Pulmonary artery endothelial cell (primary cell): ENCODE measurements around the gene SHANK1. TPM values are rescaled to one million over a fixed set of nuclear protein-coding genes. Genes with fewer than 3 reads are reported as not detected.
"Not testable (repeated sequence)": the region's sequence is repeated elsewhere in the genome, so short reads cannot be mapped to it uniquely, and the experiment has no call there.

Experiments used
- DNase-seq: peaks from one replicate; pipeline ENCODE4 v3.0.0-alpha.2; 2011; ENCODE audit warnings: low read depth, low spot score
- total RNA-seq: library from RNA; depleted of rRNA; stranded (reverse); fragments of >200 nt; gene quantifications from 2 replicates; pipeline ENCODE4 v1.2.3, GENCODE V29; 2014

SHANK1 gene
- 0.26 and 0.63 TPM in 2 replicates for total RNA-seq

DNA sequence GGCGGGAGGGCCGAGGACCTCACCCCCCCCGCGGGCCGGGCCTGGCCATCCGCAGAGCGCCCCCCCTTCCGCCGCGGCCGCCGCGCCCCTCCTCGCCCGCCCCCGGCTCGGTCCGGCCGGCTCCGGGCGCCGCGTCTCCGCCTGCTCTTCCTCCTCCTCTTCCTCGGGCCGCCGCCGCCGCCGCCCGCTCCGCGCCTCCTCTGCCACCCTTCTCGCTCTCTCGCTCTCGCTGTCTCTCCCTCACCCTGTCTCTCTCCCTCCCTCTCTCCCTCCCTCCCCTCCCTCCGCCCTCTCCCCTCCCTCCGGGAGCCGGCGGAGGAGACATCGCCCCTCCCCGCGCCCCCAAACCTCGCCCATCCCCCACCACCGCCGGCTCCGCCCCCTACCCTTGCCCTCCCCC is at the start of gene SHANK1:
Gene SHANK1 (minus strand): TSS at position 237 of the 400 bp plus-strand sequence. CDS start 2,883 bp downstream, outside the sequence.
- no peak for DNase-seq

DNA sequence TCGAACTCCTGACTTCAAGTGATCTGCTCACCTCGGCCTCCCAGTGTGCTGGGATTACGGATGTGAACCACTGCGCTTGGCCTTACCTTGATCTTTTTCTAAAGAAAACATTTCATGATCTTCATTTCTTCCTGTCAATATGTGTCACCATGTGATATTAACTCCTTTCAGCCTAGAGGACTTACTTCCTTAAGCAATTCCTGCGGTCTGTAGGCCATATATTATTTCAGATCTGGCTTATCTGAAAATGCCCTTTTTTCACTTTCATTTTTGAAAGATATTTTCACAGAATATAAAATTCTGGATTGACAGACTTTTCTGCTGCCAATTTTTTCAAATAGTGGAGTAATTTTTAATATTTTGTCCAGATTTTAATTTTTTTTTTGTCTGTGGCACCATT is 48.7 kb upstream of the SHANK1 start:
- DNase-seq = no peak

DNA sequence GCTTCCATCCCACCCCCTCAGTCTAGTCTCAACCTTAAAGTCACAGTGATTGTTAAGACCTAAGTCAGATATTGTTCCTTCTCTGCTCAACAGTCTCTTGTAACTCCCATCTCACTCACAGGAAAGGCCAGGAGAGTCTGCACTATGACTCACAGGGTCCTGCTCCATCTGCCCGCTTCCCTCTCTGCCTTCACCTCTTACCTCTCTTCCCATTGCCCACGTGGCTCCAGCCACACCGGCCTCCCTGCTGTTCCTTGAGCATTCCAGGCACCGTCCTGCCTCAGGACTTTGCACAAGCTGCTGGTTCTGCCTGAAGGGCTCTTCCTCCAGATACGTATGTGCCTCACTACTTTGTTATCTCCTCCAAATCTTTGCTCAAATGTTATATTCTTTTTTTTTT is 47.7 kb upstream of the SHANK1 start:
- not testable (repeated sequence) for DNase-seq

DNA sequence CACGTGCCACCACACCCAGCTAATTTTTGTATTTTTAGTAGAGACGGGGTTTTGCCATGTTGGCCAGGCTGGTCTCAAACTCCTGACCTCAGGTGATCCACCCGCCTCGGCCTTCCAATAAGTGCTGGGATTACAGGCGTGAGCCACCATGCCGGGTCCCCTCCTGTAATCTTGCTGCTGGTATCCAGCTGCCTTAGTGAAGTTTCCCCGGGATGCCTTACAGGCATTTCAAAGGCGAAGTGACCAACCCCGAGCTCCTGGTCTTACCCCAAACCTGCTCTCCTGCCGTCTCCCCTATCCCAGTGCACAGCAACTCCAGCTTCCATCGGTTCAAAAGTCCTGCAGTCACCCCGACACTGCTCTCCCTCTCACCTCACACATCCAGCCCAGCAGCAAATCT is 47.1 kb upstream of the SHANK1 start:
- not testable (repeated sequence) for DNase-seq

DNA sequence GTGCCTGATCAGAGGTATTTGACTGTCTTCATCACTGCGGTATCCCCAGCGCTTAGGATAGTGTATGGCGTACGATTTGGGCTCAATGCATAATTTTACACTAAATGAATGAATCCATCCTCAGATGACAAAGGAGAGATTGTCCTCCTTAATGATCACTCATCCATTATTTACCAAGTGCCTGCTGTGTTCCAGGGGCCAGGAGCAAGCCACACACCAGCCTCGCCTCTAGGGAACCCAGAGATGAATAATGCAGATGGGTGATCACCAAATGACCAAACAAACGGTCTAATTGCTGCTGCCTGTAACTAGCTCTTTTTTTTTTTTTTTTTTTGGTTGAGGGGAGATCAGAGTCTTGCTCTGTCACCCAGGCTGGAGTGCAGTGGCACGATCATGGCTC is 44.8 kb upstream of the SHANK1 start:
- DNase-seq = no peak

DNA sequence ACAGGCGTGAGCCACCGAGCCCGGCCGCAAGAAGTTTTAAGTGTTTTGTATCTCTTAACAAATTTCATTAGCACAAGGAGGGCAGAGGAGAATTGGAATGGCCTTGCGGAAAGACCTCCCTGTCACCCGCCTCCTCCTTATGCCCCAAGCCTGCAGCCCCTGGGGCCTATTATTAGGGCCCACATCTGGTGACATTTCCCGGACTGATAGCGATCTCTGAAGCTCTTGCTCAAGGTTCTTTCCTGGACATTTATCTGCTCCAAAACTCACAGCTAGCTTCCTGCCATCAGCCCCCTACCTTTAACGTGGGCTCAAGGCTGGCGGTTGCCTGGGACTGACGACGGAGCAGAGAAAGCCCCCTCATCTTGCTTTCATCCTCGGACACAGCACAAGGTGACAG is 43.9 kb upstream of the SHANK1 start:
- not testable (repeated sequence) for DNase-seq

DNA sequence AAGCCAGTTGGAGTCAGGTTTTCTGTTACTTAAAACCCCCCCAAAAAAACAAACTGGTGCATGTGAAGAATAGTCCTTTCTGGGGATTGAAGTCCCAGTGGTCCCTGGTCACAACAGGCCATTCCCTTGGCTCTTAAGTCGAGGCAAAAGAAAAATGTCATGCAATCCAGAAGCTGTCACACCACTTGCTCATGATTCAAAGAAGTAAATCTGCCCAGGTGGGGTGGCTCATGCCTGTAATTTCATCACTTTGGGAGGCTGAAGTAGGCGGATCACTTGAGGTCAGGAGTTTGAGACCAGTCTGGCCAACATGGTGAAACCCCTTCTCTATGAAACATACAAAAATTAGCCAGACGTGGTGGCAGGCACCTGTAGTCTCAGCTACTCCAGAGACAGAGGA is 41.9 kb upstream of the SHANK1 start:
- DNase-seq = not testable (repeated sequence)

DNA sequence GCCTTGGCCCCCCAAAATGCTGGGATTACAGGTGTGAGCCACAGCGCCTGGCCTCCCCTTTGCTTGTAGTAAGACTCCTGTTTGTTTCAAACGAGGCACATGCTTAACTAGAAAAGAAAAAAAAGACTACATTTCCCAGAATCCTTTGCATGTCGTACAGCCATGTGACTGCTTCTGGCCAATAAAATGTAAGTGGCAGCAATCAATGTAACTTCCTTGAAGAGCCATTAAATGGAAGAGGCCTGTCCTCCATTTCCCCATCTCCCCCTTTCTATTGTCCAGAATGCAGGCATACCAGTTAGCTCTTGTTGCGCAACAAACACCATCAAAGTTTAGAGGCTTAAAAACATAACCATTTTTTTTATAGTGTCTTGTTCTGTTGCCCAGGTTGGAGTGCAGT is 40.3 kb upstream of the SHANK1 start:
- DNase-seq = no peak

DNA sequence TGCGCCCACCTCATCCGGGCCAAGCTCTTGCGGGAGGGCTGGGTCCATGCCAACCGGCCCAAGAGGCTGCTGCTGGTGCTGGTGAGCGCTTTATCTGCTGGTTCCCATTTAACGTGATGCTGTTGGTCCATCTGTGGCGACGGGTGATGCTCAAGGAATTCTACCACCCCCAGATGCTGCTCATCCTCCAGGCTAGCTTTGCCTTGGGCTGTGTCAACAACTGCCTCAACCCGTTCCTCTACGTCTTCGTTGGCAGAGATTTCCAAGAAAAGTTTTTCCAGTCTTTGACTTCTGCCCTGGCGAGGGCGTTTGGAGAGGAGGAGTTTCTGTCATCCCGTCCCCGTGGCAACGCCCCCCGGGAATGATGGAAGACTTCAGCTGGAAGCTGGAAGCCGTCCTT is 39.5 kb upstream of the SHANK1 start:
- not testable (repeated sequence) for DNase-seq

DNA sequence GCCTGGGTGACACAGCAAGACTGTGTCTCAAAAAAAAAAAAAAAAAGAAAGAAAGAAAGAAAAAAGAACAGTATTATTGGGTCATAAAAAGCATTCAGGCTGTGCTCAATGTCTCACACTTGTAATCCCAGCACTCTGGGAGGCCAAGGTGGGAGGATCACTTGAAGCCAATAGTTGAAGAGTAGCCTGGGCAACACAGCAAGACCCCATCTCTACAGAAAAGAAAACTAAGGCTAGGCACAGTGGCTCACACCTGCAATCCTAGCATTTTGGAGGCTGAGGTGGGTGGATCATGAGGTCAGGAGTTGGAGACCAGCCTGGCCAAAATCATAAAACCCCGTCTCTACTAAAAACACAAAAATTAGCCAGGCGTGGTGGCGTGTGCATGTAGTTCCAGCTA is 38.0 kb upstream of the SHANK1 start:
- not testable (repeated sequence) for DNase-seq

DNA sequence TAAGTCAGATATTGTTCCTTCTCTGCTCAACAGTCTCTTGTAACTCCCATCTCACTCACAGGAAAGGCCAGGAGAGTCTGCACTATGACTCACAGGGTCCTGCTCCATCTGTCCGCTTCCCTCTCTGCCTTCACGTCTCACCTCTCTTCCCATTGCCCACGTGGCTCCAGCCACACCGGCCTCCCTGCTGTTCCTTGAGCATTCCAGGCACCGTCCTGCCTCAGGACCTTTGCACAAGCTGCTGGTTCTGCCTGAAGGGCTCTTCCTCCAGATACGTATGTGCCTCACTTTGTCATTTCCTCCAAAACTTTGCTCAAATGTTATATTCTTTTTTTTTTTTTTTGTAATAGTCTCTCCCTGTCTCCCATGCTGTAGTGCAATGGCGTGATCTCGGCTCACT is 36.6 kb upstream of the SHANK1 start:
- not testable (repeated sequence) for DNase-seq

DNA sequence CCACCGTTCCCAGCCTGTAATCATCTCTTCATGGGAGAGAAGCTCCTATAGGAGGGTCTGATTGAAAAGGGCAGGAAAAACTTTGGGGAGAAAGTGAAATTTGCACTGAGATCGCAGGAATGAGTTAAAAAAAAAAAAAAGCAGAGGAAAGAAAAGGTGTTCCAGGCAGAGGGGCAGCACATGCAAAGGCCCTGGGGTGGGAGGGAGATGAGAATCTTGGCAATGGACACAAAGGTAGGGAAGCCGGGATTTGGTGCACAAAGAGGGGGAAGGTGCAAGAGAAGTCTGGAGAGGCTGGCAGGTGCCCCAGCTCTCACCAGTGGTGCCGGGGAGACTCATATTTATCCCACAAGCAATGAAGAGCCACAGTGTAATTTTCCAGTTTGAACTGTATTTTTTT is 34.3 kb upstream of the SHANK1 start:
- no peak for DNase-seq

DNA sequence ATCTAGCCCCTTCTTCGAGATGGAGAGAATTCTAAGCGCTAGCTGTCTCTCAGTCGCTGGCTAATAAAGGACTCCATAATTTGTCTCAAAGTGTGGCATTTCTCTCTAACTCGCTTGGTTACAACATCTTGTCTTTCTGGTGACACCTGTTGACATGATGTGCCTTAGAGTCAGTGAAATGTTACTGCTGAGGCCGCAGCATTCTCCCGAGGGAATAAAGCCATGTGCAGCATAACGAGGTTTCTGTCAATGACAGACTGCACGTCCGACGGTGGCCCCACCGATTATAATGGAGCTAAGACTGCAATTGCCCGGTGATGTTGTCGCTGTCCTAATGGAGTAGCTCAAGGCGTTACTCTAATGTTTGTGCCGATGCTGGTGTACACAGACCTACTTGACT is 30.4 kb upstream of the SHANK1 start:
- no peak for DNase-seq

DNA sequence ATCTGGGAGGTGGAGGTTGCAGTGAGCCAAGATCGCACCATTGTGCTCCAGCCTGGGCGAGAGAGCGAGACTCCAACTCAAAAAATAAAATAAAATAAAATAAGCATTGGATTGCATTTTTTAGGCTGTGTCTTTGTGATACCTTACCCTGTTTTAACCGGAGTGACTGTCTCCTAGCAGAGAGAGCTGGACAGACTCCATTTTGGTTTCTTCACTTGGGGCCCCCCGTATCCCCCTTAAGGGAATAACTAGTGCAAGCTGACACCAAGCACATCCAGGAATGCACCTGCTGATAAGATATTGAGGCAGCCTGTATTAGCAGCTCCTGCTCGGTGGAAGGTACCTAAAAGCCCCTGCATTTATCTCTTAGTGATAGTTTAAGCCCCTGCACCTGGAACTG is 29.9 kb upstream of the SHANK1 start:
- no peak for DNase-seq

DNA sequence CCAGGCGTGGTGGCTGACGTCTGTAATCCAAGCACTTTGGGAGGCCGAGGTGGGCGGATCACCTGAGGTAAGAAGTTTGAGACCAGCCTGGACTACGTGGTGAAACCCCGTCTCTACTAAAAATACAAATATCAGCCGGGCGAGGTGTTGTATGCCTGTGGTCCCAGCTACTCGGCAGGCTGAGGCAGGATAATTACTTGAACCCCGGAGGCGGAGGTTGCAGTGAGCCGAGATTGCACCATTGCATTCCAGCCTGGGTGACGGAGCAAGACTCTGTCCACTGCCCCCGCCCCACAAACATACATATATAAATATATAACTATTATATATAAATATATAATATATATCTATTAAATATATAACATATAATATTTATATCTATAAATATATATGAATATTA is 27.5 kb upstream of the SHANK1 start:
- DNase-seq = not testable (repeated sequence)

DNA sequence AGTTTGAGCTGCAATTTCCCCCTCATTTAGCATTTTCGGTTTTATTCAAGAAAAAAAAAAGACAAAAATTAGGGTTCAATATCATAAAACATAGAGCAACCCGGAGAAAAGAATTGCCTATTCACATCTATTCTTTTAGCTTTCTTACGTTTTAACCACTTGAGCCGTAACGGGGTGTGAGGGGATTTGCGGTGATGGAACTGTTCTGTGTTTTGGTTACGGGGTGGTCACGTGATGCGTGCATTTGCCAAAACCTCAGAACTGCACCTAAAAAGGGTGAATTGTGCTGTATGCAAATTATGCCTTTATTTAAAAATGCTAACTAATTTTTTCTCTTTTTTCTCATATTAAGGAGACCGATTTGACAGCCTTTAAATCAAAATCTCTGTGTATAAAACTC is 25.6 kb upstream of the SHANK1 start:
- no peak for DNase-seq

DNA sequence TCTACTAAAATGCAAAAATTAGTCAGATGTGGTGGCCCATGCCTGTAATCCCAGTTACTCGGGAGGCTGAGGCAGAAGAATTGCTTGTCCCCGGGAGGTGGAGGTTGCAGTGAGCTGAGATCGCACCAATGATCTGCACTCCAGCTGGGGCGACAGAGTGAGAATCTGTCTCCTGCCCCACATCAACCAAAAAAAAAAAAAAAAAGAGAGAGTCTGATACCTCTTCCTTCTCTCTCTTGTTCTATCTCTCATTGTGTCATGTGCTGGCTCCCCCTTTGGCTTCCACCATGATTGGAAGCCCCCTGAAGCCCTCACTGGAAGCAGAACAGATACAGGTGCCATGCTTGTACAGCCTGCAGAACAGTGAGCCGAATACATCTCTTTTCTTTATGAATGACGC is 23.9 kb upstream of the SHANK1 start:
- no peak for DNase-seq

DNA sequence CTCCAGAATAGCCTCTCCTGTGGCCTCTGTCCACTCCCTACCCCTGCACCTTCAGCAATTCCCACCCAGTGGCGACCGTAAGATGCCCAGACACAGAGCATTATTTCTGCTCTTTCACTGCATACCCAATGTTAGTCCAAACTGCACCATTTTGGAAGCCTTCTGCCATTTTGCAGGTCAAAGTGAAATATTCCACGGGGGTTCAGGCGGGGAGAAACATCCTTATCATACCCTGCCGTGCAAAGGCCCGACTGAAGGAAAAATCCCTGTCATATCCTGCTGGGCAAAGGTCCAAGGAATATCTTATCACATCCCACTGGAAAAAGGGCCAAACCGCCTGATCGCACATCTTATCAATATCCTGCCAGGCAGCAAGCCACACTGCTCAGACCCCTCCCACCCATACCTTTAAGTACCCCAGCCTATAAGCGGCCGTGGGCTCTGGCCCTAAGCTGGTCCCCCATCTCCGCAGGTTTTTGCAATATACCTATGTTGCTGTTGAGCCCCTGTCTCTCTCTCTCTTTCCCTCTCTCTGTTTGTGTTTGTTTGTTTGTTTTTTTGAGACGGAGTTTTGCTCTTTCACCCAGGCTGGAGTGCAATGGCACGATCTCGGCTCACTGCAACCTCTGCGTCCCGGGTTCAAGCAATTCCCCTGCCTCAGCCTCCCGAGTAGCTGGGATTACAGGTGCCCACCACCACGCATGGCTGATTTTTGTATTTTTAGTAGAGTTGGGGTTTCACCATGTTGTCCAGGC is 21.8 kb upstream of the SHANK1 start:
- DNase-seq = peak; percentile 37

DNA sequence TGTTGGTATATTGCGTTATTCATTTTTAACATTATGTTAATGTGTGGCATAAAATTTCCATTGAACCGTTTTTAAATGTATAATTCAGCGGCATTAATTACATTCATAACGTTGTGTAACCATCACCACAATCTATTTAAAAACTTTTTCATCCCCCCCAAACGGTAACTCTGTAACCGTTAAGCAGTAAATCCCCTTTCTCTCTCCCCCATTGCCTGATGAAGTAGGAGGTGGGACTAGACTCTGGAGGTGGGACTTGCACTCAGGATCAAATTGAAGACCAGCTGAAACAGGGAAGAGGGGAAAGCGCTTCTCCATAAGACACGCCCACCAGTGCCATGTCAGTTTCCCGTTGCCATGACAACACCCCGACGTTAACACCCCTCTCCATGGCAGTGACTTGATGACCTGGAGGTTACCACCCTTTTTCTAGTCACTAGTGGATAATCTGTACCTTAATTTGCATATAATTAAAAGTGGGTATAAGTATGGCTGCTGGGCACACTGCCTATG is 20.4 kb upstream of the SHANK1 start:
- no peak for DNase-seq

DNA sequence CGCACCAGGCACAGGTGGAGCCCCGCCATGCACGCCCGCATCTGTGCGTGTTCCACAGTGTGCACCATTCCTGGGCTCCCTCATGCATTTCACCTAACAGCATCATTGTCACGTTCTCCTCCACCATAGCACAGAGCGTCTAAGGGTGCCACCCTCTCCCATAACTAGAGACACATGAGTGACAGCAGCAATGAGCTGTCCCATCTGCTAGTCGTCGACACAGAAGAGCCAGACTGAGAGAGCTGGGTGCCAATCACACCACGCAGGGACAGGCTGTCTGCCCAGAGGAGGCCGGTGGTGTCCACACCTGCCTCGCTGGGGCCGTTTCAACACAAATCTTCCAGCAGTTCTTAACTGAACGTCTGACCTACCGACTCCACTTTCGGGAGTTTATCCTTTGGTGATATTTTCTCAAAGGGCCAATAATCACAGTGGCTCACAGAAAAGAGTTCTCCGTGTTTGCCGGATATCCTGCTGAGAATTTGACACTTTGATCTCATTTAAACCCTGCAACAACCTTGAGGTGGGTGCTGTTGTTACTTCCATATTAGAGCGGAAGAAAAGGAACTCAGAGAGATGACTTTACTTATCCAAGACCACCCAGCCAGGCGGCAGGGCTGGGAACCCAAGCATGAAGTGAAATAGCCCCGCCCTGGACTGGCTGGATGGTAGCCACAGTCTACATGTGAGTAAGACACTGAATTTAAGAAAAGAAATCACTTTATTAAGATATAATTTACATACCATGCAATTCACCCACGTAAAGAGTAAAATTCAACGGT is 19.7 kb upstream of the SHANK1 start:
- no peak for DNase-seq

DNA sequence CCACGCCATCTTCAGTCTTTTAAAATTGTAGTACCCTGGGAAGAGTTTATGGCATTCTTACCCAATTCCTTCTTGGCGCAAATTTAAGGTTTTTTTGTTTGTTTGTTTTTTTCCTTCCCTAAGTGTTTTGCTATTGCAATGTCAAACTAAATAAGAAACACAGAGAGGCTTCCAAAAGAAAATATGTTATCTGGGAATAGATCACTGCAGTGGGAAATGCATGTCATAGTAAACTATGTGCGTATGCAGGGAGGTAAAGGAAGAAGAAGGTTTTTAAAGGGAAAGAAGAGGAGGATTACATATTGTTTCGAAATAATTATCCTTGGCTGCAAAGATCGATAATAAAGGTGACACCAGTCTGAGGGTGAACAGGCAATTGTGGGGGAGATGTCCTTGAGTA is 16.7 kb upstream of the SHANK1 start:
- DNase-seq = no peak

DNA sequence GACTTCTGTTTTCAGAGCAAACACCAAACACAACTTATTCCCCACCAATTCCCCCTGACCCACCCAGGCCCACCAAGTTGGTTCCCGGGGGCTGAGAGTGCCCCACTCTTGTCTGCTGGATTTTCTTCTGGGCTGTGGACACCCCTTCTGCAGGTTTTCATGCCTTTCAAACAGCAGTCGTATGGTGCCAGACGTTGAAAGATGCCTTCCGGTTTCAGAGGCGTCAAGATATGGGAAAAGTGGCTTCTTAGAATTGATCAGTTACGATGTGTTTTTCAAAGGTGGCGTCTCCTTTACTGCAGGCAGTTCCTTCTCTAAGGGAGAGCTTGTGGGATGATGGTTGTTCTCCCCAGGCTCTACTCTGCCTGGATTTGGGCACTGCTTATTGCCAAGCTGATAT is 16.3 kb upstream of the SHANK1 start:
- DNase-seq = no peak

DNA sequence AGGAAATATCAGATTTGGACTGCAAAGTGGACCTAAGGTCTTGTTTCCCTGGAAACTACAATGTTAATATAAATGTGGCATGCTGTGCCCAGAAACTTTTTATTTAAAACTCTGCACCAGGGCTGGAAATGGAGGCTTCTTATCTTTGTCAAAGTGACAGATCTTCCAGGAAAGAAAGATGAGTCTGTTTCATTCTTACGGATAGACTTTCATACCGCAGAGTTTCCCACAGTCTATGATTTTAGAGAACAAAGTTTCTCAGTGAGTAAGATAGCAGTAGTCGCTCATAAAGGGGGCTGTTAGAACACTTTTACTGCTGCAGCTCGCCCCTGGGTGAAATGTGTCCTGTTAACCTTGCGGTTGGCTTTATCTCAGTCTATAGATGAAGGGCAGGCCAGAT is 10.3 kb upstream of the SHANK1 start:
- no peak for DNase-seq
